GM18517 (cell line): ENCODE results near the gene FGF14.

ENCODE experiments used
- ATAC-seq: cut with Tn5 transposase; IDR thresholded peaks from one replicate; pipeline ENCODE4 v1.9.1; 2021; ENCODE audit warnings: mild to moderate bottlenecking, moderate library complexity; ENCODE audit not compliant: unreplicated experiment

Gene FGF14

GRCh38 chr13:102260256-102260655 lies 141.6 kb downstream of the FGF14 start:
- ATAC-seq: no peak

- ATAC-seq: no peak
Observed at GRCh38 chr13:102255409-102255808, 146.4 kb downstream of the FGF14 start.

DNA sequence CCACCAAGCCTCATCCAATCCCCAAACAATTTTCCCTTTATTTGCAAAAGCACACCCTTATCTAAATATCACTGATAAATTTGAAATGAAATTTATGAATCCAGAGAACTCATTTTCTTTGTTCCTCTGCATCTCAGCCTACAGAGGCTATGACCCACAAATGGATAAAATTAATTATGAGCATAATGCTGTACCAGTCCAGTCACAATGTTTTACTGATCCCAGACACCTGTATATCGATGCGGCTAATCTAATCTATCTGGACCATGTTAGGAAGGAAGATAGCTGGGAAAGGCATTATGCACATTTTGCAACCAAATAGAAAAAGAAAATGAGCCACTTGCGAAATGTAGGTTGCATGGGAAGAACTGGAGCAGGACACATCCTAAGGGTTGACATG lies 150.0 kb downstream of the FGF14 start:
- no peak for ATAC-seq

DNA sequence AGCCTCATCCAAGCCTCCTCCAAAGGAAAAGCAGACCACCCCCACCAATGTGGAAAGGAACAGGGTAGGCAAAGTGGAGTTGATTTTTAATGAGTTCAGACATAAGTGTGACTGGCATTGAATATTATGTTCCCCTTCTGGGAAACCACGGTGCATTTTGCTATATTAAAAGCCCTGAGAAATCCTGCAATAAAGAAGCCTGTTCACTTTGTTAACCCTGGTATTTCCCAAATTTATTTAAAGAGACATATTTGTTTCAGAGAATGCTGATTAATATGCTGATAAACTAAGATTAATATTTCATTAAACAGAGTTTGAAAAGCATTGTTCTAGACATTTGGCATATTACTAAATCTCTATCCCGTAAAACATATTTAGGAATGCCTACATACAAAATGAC lies 151.4 kb downstream of the FGF14 start:
- ATAC-seq: no peak

DNA sequence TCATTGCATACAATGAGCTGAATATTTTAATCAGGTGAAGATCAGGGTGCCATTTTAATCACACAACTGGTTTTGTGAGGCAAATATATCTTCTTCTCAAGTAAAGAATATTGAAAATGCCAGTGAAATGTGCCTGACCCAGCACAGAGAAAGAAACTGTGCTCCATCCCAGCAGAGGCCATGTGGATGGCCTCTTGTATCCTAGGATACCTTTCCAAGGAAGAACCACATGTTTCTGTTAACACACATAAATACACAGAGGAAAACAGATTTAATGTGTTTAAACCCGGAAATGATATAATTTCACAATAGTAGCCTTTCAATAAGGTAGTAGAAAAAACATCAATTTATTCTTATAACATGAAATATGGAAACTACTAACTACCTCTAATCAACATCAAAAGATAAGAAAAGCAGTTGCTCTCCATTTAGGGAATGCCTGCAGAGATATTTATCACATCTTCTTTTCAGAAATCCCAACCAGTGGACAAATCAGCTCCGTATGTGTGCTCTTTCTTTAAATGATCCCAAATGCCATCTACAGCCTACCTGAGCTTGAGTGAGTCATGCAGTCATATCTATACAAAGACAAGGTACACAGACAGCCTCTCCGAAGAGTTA lies 157.1 kb downstream of the FGF14 start:
- ATAC-seq: no peak

DNA sequence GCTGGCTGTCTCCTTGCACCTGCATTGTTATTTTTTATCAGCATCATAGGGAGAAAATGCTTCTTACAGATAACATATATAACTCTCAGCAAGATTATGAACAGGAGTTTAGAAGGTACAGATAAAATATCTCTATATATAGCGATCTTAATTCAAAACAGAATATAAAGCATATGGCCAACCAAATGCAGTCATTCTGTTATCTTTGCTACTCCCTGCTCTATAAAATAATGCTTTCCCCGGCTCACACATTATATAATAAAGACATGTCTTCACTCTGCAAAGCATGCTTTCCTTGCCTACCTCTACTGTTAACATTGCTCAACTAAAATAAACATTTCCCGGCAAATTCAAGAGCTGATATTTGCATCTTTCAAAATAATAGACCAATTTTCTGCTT lies 161.7 kb downstream of the FGF14 start:
- ATAC-seq: no peak

- ATAC-seq: no peak
Observed at GRCh38 chr13:102237230-102237629, 164.6 kb downstream of the FGF14 start.

DNA sequence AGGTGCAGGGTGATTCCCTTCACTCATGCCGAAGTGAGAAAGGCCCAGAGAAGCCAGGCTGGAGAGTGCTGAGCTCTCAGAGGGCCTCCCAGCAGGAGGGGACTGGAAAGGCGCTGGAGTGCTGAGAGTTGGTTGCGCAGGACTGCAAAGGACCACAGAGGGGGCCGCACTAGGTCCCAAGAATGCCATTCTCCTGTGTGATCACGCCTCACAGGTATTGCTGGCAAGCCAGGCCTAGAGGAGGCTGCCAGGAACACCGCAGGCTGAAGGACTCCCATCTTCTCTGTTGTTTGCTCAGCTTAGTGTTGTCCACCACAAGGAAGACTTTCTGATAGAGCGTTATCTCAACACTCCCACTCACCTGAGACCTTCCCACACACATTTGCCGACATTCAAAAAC lies 165.0 kb downstream of the FGF14 start:
- no peak for ATAC-seq

DNA sequence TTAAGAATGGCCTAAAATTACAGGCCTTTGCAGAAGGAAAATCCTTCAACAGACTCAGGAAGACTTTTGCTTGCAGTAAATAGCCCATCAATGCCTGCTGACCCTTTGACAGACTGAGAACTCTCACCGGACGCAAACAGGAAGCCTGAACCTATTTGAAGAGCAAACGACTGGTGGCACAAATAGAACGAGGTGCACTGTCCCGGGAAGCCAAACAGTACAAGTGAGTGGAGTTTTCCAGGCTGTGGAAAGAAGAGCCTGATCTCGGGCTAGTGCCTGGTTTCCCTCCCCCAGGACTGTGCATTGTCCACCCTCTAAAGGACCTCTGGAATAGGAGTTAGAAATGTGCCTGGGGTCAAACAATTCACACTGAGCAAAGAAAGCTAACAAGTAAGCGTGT lies 165.5 kb downstream of the FGF14 start:
- no peak for ATAC-seq

DNA sequence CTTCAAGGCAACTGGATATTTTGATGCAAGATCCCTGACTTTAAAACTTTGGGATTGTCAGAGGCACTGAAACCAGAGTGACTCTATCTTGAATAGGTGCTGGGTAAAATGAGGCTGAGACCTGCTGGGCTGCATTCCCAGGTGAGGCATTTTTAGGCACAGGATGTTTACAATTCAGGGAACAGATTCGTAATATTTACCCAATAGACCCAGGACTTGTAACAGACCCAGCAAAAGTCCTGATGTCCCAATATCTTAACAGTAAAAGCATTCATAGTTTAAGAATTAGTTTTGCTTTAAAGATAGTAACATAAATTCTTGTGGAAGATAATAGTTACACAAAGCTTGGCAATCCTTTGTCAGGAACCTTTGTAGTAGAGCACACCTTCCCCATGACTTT lies 166.2 kb downstream of the FGF14 start:
- ATAC-seq: no peak

- ATAC-seq: no peak
Observed at GRCh38 chr13:102234618-102235017, 167.2 kb downstream of the FGF14 start.

- ATAC-seq: no peak
Observed at GRCh38 chr13:102233566-102234208, 168.2 kb downstream of the FGF14 start.

DNA sequence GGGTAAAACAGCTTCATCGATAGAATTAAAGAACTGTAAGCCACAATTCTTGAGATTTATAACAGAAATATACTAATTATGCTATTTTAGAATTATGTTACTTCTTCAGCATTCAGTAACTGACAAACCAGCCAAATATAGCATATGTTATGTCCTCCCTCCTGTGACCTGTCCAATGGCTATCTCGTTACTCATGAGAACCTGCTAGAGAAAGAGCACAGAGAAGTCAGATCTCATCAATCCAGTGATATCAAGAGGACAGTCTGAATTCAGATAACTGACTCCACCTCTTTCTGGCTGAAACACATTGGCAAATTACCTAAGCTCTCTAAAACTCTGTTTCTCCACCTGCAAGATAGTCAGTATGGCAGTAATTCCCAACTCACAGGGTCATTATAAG lies 170.4 kb downstream of the FGF14 start:
- no peak for ATAC-seq

DNA sequence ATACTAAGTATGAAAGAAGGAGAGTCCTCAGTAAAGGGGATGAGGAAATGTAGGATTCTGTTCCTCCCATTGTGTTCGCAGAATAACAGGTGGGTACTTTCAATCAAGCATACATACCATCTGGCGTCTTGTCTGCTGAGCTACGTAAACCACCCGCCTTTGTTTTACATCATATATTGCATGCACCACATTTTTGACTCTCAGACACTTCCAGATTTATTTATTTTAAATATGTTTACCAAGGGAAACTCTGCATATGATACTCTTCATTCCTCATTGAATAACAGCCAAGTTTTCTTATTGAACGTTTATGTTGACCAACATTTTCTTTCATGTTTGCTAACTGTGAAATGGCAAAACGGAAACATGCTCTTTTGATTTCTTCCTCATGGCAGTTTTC lies 174.1 kb downstream of the FGF14 start:
- ATAC-seq: no peak

DNA sequence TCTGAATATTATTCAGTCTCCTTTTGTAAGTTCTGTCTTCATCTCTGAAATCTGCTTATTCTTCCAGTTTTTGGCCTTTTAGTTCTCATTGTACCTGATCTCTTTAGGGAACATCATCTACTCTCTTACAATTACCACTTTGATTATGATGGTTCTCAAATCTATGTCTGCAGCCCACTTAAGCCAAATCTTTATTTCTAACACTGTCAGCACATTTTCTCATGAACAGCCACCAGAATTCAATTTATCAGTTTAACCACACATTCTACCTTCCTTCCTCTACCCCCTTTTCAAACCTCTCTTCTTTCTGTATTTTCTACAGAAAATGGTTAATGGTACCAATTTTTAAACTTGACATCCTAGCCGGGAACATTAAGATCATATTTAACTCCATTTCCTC lies 175.3 kb downstream of the FGF14 start:
- no peak for ATAC-seq

DNA sequence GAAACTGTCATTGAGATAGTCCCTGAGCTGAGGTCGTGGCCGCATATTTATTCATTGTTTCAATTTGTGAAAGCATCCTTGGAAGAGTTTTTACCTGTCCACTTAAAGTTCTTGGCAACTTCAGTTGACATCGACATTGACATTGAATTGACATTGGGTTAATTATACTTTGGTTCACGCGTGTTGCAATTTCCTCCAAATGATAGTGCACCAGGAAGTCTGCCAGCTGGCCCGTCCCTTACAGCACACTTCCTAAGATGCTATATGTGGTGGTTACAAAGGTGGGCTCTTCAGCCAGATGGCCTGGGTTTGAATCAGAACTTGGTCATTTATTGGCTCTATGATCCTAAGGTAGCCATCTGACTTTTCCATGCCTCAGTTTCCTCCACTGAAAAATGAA lies 176.0 kb downstream of the FGF14 start:
- no peak for ATAC-seq

DNA sequence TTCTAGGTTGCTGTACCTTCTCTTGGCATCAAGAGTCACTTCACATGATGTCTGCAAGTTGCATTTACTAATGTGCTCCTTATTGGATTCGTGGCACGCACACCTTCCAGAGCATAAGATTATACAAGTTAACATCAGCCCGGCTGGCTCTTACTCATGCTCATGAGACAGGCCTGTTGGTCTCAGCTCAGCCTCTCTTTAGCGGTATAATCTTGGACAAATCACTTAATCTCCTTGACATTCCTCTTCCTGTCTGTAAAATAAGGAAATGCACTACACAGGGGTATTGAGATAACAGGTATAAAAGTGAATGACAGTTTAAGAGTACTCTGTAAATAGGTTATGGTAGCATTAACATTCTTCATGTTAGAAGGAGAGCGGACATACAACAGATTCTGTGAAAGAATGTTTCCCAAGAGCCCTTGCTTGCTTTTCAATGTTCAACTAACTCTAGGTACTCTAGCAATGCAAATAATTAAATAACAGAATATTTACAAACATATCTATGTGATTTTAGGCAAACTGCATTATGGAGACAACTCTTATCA lies 181.1 kb downstream of the FGF14 start:
- no peak for ATAC-seq

GRCh38 chr13:102214956-102215355 lies 186.9 kb downstream of the FGF14 start:
- ATAC-seq: no peak

- ATAC-seq: no peak
Observed at GRCh38 chr13:102212729-102213128, 189.1 kb downstream of the FGF14 start.

DNA sequence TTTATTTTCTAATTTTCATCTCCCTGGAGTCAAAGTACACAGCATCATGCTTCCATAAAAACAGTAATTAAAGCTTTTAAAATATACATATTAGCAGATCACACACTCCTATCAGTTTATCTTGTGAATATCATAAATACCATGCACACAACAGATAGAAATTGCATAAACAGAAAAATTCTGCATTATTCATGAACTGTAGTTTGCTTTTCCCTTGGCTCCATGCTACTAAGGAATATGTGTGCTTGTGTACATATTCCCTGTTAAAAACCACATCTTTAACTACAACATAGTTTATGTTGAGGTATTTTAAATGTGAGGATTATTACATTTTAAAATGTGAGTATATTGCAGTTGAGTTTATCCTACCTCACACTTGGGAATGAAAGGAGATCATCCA lies 193.5 kb downstream of the FGF14 start:
- ATAC-seq: no peak

- ATAC-seq: no peak
Observed at GRCh38 chr13:102207680-102208342, 194.0 kb downstream of the FGF14 start.

- no peak for ATAC-seq
Observed at GRCh38 chr13:102203718-102204117, 198.1 kb downstream of the FGF14 start.
